ENCODE data around the gene SSR1. TPM values are rescaled to one million over a fixed set of nuclear protein-coding genes. Genes with fewer than 3 reads are reported as not detected.

The SSR1 gene
- total and polyA plus RNA-seq, 2 of the 13 experiments (the other 11 are each of a cell fraction or from before 2014, with no cell fraction given), result 203 to 243 TPM

GRCh38 chr6:7313505-7314165 lies 636 bp upstream of the SSR1 start (continued):
- TF ChIP-seq RFXANK (CRISPR knock-in tag; IDR thresholded peaks at IDR 0.05) (no peak), MIER3 (CRISPR knock-in tag; IDR thresholded peaks at IDR 0.05; ENCODE audit: borderline replicate concordance) (no peak), ZBTB10 (CRISPR knock-in tag; IDR thresholded peaks at IDR 0.05; ENCODE audit: borderline replicate concordance) (no peak), ZNF468 (CRISPR knock-in tag; IDR thresholded peaks at IDR 0.05) (no peak), ZNF800 (CRISPR knock-in tag; IDR thresholded peaks at IDR 0.05) (peak; percentile 6; the same call in 1 of the 2 replicates), ZBTB1 (CRISPR knock-in tag; IDR thresholded peaks at IDR 0.05; ENCODE audit: borderline replicate concordance) (no peak), POLR2AphosphoS2 (IDR thresholded peaks at IDR 0.05; ENCODE audit: low read depth, low read length) (no peak), ZBTB40 (IDR thresholded peaks at IDR 0.05) (no peak), ZBTB40 (CRISPR knock-in tag; IDR thresholded peaks at IDR 0.05) (no peak), HOMEZ (CRISPR knock-in tag; IDR thresholded peaks at IDR 0.05; ENCODE audit: low read depth) (peak; percentile 6), ZNF329 (CRISPR knock-in tag; IDR thresholded peaks at IDR 0.05; ENCODE audit: low read depth) (no peak), ZNF543 (CRISPR knock-in tag; IDR thresholded peaks at IDR 0.05) (no peak), ZNF354B (CRISPR knock-in tag; IDR thresholded peaks at IDR 0.05) (no peak), MAF1 (CRISPR knock-in tag; IDR thresholded peaks at IDR 0.05; ENCODE audit: borderline replicate concordance) (no peak), SIN3A (IDR thresholded peaks at IDR 0.05; ENCODE audit: borderline replicate concordance, low read depth, low read length) (no peak)
